CD4-positive, alpha-beta T cell (primary cell): ENCODE data around the gene DEDD2. TPM values are rescaled to one million over a fixed set of nuclear protein-coding genes. Genes with fewer than 3 reads are reported as not detected.

Experiments
- ATAC-seq: fragments of 200-7000 bp; cut with Tn5 transposase; one replicate; pipeline ENCODE4 v1.10.0; 2022; ENCODE audit warnings: mild to moderate bottlenecking; ENCODE audit not compliant: poor library complexity
- CTCF ChIA-PET: fragments of 350-600 bp; sonication (Branson Sonifier 250); formaldehyde crosslinking; loops from one replicate; lab custom pipeline; 2021; ENCODE audit warnings: antibody characterized with exemption, inconsistent platforms; lab: Charles Lee
- POLR2A ChIA-PET: fragments of 350-600 bp; sonication (Branson Sonifier 250); formaldehyde crosslinking; loops from one replicate; lab custom pipeline; 2021; ENCODE audit warnings: antibody characterized with exemption, inconsistent platforms; lab: Charles Lee
- DNase-seq, 14 experiments: peaks; one replicate each; pipeline ENCODE4 v3.0.0-alpha.2; 2013 to 2020; ENCODE audit warnings: mixed read lengths in 2 of 14
- H3K27ac ChIP-seq, 2 donors: one replicate each; pipeline versions ENCODE4 v1.5.1 to v1.7.0; 2013; ENCODE audit warnings: low read length in 2 of 2, low read depth in 1 of 2, mild to moderate bottlenecking in 1 of 2
- H3K27me3 ChIP-seq, 2 experiments: 1 replicate in 1 of 2; 2 replicates in 1 of 2; pipeline versions ENCODE4 v1.6.1 to v1.7.0; 2013; ENCODE audit warnings: low read length in 2 of 2, control low read depth in 1 of 2, mild to moderate bottlenecking in 1 of 2, moderate library complexity in 1 of 2; ENCODE audit not compliant: insufficient read depth in 2 of 2, control insufficient read depth in 1 of 2
- H3K36me3 ChIP-seq: one replicate; pipeline ENCODE4 v1.6.1; 2013; ENCODE audit warnings: low read length, control low read depth; ENCODE audit not compliant: insufficient read depth
- H3K4me1 ChIP-seq: one replicate; pipeline ENCODE4 v1.6.1; 2013; ENCODE audit warnings: low read length, control low read depth; ENCODE audit not compliant: insufficient read depth
- H3K4me3 ChIP-seq: one replicate; pipeline ENCODE4 v1.5.1; 2013; ENCODE audit warnings: mild to moderate bottlenecking, low read length, moderate library complexity
- H3K9me3 ChIP-seq, 2 experiments: 1 replicate in 1 of 2; 2 replicates in 1 of 2; pipeline versions ENCODE4 v1.6.1 to v1.7.0; 2013; ENCODE audit warnings: low read length in 2 of 2, mild to moderate bottlenecking in 2 of 2, control low read depth in 1 of 2, moderate library complexity in 1 of 2; ENCODE audit not compliant: control insufficient read depth in 1 of 2, insufficient read depth in 1 of 2
- H3K27ac Mint-ChIP-seq: one replicate; pipeline ENCODE4 v1.8.0; 2020; ENCODE audit warnings: mixed read lengths
- H3K27me3 Mint-ChIP-seq: one replicate; pipeline ENCODE4 v1.8.0; 2021; ENCODE audit warnings: mixed read lengths
- H3K36me3 Mint-ChIP-seq: one replicate; pipeline ENCODE4 v1.8.0; 2021; ENCODE audit warnings: low read depth, mixed read lengths
- H3K4me1 Mint-ChIP-seq: one replicate; pipeline ENCODE4 v1.8.0; 2021; ENCODE audit warnings: low read depth, mixed read lengths
- H3K4me3 Mint-ChIP-seq: one replicate; pipeline ENCODE4 v1.8.0; 2020; ENCODE audit warnings: mild to moderate bottlenecking, mixed read lengths
- H3K9me3 Mint-ChIP-seq: one replicate; pipeline ENCODE4 v1.8.0; 2020; ENCODE audit warnings: mixed read lengths
- CTCF ChIP-seq: fragments of 200-600 bp; IDR thresholded peaks from one replicate; pipeline ENCODE4 v1.8.0; 2022; ENCODE audit warnings: antibody characterized with exemption, mild to moderate bottlenecking
- intact Hi-C, 2 experiments: fragments of 100-400 bp; cut with DNase I in 1 of 2; cut with micrococcal nuclease in 1 of 2; formaldehyde crosslinking; loops; one replicate each; pipeline versions ENCODE4 v1.15.1 to v1.9.0; 2023 to 2025; cut with DNase I, micrococcal nuclease
- total RNA-seq, 174 experiments: library from RNA in 2 of 174; stranded (reverse) in 2 of 174; gene quantifications; one replicate each; pipeline ENCODE4 v1.2.3 and lab custom pipeline; 2021 to 2026

Gene DEDD2
- total RNA-seq, 2 experiments from 2014 or later, result 96.5 to 103 TPM

DNA sequence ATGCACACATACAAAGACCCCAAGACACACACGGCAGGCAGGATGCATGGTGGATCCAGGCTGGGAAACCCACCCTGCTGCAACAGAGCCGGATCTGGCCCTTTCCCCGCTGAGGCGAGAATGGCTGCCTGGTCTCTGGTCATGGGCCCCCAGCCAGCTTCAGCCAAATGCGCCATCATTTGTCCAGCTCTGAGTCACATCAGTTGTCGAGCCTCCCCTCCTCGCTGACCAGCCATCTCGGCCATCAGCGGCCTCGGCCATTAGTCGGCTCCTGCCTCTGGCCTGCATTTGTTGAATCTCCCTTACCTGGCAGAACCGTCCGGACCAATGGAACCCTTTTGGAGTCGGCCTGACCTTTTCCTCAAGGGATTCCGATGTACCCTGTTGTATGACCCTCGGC lies 46.8 kb downstream of the DEDD2 start:
- intact Hi-C loops, result no loop called here
- no peaks in the 10 kb centered on the region for H3K9me3 ChIP-seq
- CTCF ChIA-PET, result no interaction called here
- POLR2A ChIA-PET, result no interaction called here
- Mint-ChIP-seq H3K4me1 (peaks cover 5% of the 10 kb centered on the region), H3K27me3 (peaks cover 18% of the 10 kb centered on the region), H3K27ac (no peak overlapping the region), H3K36me3 (no peaks in the 10 kb centered on the region), H3K9me3 (no peaks in the 10 kb centered on the region), H3K4me3 (no peak overlapping the region)
- DNase-seq (no peak), ATAC-seq (no peak)
- TF ChIP-seq CTCF, result no peak
- H3K36me3 ChIP-seq, result no peaks in the 10 kb centered on the region
- H3K27ac ChIP-seq, result no peak overlapping the region
- peaks cover 5% of the 10 kb centered on the region for H3K4me1 ChIP-seq
- H3K27me3 ChIP-seq, result peaks cover 7 to 13% of the 10 kb centered on the region in 2 experiments
- H3K4me3 ChIP-seq, result no peak overlapping the region

DNA sequence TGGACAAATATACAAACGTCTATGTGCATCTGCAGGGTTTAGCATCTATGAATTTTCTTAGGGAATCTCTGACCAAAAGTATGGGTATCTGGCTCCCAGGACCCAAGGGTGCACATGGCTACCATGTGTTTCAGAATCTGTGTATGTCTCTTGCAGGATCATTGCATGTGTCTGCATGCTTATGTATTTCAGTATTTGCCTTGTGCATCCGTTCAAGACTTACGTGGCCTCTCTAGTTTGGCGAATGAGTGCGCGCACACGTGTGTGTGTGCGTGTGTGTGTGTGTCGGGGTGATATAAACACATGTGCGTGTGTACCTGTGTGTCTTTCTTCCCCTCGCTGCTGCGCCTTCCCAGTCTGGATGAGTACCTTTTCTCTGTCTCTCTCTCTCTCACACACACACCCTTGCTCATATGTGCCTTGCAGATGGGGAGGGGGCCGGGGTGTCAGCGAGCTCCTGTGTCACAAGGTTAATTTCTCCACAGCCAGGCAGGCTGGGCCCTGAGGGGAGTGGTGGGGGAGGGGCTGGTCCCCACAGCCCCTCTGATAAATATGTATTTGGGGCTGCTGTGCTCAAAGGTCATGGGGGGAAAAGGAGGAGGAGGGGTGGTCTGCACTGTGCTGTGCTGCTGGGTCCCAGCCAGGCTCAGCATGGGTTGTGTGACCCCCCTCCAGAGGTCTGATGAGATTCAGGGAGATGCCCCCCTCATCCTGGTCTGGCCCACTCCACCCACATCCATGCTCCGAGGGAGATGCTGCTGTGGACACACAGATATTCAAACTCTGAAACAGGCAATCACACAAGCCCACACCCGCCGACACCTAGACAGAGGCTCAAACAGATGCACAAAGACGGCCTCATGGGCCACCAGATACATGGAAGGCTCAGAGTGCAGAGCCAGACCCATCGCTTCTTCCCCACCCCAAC lies 47.7 kb downstream of the DEDD2 start:
- Histone ChIP-seq H3K27ac (no peak overlapping the region), H3K4me1 (no peaks in the 10 kb centered on the region), H3K9me3 (no peaks in the 10 kb centered on the region), H3K4me3 (no peak overlapping the region), H3K27me3 (peaks cover 0 to 4% of the 10 kb centered on the region in 2 experiments), H3K36me3 (no peaks in the 10 kb centered on the region)
- Mint-ChIP-seq H3K4me3 (no peak overlapping the region), H3K27ac (no peak overlapping the region), H3K9me3 (no peaks in the 10 kb centered on the region), H3K27me3 (peaks cover 11% of the 10 kb centered on the region), H3K4me1 (no peaks in the 10 kb centered on the region), H3K36me3 (no peaks in the 10 kb centered on the region)
- ATAC-seq, result no peak
- TF ChIP-seq CTCF, result no peak
- DNase-seq, result no peak
- CTCF ChIA-PET, result no interaction called here
- POLR2A ChIA-PET, result no interaction called here
- intact Hi-C loops, result no loop called here

DNA sequence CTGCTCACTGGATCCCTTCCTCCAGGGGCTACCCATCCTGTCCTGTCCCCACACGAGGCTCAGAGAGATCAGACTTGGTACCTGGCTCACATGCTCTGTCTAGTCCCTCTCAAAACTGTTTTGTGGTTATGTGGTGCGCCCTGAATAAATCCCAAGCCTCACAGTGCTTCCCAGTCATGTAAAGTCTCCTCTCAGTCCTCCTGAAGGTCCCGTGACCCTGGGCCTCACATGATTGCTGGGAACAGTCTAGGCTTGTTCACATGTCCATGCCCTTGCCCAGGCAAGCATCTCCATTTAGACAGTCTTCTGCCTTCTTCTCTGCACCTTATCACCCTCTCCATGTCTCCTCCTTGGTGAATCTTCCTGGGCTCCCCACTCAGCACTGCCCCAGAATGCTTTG lies 49.3 kb downstream of the DEDD2 start:
- Histone ChIP-seq H3K27ac (no peak overlapping the region), H3K9me3 (no peaks in the 10 kb centered on the region), H3K36me3 (no peaks in the 10 kb centered on the region), H3K4me3 (no peak overlapping the region), H3K4me1 (no peaks in the 10 kb centered on the region), H3K27me3 (no peaks in the 10 kb centered on the region)
- H3K9me3 Mint-ChIP-seq, result no peaks in the 10 kb centered on the region
- no peaks in the 10 kb centered on the region for H3K27me3 Mint-ChIP-seq
- H3K4me1 Mint-ChIP-seq, result no peaks in the 10 kb centered on the region
- ATAC-seq (no peak), DNase-seq (no peak)
- no peak overlapping the region for H3K27ac Mint-ChIP-seq
- TF ChIP-seq CTCF, result no peak
- no peaks in the 10 kb centered on the region for H3K36me3 Mint-ChIP-seq
- CTCF ChIA-PET, result no interaction called here
- no peak overlapping the region for H3K4me3 Mint-ChIP-seq
- intact Hi-C loops, result no loop called here
- POLR2A ChIA-PET, result no interaction called here
